Effector memory CD8-positive, alpha-beta T cell (primary cell): ENCODE measurements around the gene NUTM2F.
"Not testable (repeated sequence)": the region's sequence is repeated elsewhere in the genome, so short reads cannot be mapped to it uniquely, and the experiment has no call there.

Experiments
- ATAC-seq: fragments of 150-1000 bp; cut with Tn5 transposase; replicated peaks from 2 replicates; pipeline ENCODE4 v1.10.0; 2021; ENCODE audit warnings: mild to moderate bottlenecking, moderate library complexity
- DNase-seq, 3 experiments: peaks; one replicate each; pipeline ENCODE4 v3.0.0; 2021
- H3K27ac Mint-ChIP-seq, 2 donors: one replicate each; pipeline ENCODE4 v1.8.0; 2022; ENCODE audit warnings: mild to moderate bottlenecking in 2 of 2, mixed read lengths in 2 of 2, moderate library complexity in 2 of 2
- H3K27me3 Mint-ChIP-seq, 2 donors: one replicate each; pipeline ENCODE4 v1.8.0; 2022; ENCODE audit warnings: mixed read lengths in 2 of 2
- H3K36me3 Mint-ChIP-seq: one replicate; pipeline ENCODE4 v1.8.0; 2022; ENCODE audit warnings: mild to moderate bottlenecking, moderate library complexity, mixed read lengths; ENCODE audit not compliant: insufficient read depth
- H3K4me1 Mint-ChIP-seq, 2 donors: one replicate each; pipeline ENCODE4 v1.8.0; 2022; ENCODE audit warnings: low read depth in 2 of 2, mixed read lengths in 2 of 2
- H3K4me3 Mint-ChIP-seq, 2 donors: one replicate each; pipeline ENCODE4 v1.8.0; 2022; ENCODE audit warnings: mild to moderate bottlenecking in 2 of 2, mixed read lengths in 2 of 2, moderate library complexity in 2 of 2
- H3K9me3 Mint-ChIP-seq, 2 donors: one replicate each; pipeline ENCODE4 v1.8.0; 2022; ENCODE audit warnings: mixed read lengths in 2 of 2
- total RNA-seq, 9 experiments: gene quantifications; one replicate each; lab custom pipeline; 2026; lab: John Stamatoyannopoulos, UW

NUTM2F gene, protein sequence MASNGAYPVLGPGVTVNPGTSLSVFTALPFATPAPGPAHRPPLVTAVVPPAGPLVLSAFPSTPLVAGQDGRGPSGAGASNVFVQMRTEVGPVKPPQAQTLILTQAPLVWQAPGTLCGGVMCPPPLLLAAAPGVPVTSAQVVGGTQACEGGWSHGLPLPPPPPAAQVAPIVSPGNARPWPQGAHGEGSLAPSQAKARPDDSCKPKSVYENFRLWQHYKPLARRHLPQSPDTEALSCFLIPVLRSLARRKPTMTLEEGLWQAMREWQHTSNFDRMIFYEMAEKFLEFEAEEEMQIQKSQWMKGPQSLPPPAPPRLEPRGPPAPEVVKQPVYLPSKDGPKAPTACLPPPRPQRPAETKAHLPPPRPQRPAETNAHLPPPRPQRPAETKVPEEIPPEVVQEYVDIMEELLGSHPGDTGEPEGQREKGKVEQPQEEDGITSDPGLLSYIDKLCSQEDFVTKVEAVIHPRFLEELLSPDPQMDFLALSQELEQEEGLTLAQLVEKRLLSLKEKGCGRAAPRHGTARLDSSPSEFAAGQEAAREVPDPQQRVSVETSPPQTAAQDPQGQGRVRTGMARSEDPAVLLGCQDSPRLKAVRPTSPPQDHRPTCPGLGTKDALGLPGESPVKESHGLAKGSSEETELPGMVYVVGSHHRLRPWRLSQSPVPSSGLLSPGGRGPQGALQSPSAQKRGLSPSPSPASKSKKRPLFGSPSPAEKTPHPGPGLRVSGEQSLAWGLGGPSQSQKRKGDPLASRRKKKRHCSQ
- total RNA-seq, result 0 reads per million in 9 experiments

DNA sequence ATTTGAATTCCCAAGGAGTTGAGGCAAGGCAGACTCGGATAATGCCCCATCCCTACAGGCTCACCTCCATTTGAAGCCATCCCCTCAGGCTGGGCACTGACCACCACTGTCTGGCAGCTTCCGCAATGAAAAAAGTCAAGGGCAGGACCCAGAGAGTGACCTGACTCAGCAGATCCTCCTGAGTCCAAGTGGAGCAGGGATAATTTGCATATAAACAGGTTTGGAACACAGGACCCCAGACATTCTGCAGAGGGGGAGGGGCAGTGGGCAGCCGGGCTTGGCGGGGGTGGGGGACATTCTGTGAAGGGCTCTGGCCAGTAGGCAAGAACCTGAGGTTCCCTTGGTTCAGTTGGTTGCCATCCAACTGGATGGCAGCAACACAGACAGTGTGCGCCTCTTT lies at the start of gene NUTM2F:
NUTM2F (minus strand) TSS at position 101 of the 400 bp plus-strand sequence; CDS start at position 80, 21 bp downstream.
- ATAC-seq, DNase-seq, H3K4me1 Mint-ChIP-seq, H3K27ac Mint-ChIP-seq, H3K9me3 Mint-ChIP-seq, H3K36me3 Mint-ChIP-seq, H3K4me3 Mint-ChIP-seq, H3K27me3 Mint-ChIP-seq: not testable (repeated sequence)

DNA sequence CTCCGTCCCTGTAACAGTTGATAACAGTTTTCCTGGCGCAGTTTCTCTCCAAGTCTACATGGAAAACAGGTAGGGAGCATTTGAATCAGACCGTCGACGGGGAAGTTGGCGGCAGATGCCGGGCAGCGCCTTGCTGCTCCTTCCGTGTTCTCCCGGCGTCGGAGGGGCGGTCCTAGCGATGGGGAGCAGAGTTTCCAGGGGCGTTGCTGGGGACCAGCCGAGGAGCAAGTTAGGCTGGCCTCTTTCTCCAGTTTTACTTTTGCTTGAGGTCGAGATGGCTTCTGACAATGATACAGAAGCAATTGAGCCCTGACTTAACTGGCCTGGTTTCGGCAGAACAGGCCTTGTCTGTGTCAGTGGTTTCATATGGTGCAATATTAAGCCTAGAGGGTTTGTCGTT lies 46.8 kb upstream of the NUTM2F start:
- Mint-ChIP-seq H3K27ac (peak overlapping the region; percentile 72 to 82), H3K4me3 (peak overlapping the region; percentile 81 to 83)
- not testable (repeated sequence) for H3K27me3 Mint-ChIP-seq, H3K36me3 Mint-ChIP-seq, H3K9me3 Mint-ChIP-seq, H3K4me1 Mint-ChIP-seq
- DNase-seq (peak in 2 of 3 experiments; percentile 2 to 3), ATAC-seq (peak; percentile 29)

DNA sequence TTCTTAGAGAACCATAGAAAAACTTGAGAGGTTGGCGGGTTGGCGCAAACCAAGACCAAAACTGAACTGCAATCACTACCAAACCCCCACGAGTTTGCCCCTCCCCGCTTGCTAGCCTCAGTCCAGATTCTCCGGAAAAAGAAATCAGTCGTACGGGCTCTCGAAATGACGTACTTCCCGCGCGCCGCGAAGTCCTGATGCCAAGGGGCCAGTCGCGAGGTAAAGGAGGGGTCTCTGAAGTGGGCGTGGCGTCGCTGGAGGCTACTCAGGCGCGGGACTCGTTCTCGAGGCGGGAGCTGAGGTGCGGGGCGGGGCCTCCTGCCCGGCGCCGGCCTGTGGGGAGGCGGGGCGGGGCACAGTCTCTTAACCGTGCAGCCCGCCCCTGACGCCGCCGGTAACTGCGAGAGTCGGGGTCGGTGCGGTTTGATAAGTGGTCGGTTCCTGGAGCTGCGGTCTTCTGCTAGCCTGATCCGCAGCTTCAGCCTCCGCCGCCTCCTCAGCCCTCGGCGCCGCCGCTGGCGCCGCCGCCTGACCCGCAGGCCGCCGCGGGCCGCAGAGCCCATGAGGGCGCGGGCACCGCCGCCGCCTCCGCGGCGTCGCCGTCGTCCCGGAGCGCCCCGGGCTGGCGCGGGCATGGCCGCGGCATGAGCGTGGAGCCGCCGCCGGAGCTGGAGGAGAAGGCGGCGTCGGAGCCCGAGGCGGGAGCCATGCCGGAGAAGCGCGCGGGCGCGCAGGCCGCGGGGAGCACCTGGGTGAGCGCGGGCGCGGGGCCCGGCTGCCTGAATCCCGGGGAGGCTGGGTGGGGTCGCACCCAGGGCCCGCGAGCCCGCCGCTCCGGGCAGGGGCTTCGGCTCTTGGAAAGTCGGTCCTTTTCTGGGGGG lies 46.0 kb upstream of the NUTM2F start:
- ATAC-seq (peak; percentile 91), DNase-seq (peak; percentile 79 to 86 (median 84))
- H3K4me3 Mint-ChIP-seq, result peak overlapping the region; percentile 82 to 88
- H3K36me3 Mint-ChIP-seq, H3K9me3 Mint-ChIP-seq, H3K27me3 Mint-ChIP-seq, H3K4me1 Mint-ChIP-seq: not testable (repeated sequence)
- peak overlapping the region; percentile 72 to 88 for H3K27ac Mint-ChIP-seq

- peak overlapping the region; percentile 59 to 88 for H3K27ac Mint-ChIP-seq
- ATAC-seq, H3K36me3 Mint-ChIP-seq, H3K4me1 Mint-ChIP-seq, H3K9me3 Mint-ChIP-seq, DNase-seq, H3K27me3 Mint-ChIP-seq: not testable (repeated sequence)
- H3K4me3 Mint-ChIP-seq, result peak overlapping the region; percentile 82 to 88
Measured at GRCh38 chr9:94373779-94374175, 45.3 kb upstream of the NUTM2F start.

DNA sequence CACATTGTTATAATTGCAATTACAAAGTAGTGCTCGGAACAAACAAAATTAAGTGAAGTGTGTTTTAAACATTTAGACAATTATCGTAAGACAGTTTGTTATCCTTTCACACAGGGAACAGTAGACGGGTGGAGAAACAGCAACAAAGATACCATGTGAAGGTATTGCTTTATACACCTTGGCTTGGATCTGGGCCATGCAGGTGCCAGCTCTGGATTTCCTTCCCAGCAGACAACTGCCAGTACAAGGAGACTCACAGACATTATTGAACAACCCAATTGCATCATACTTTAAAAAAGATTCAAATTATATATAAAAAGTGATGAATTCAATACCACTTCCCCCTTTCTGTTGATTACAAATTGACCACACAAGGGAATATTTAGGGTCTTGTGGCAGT lies 41.8 kb upstream of the NUTM2F start:
- H3K27me3 Mint-ChIP-seq, result peaks cover 0 to 11% of the 10 kb centered on the region in 2 donors
- H3K4me3 Mint-ChIP-seq, H3K27ac Mint-ChIP-seq, ATAC-seq, H3K4me1 Mint-ChIP-seq, H3K36me3 Mint-ChIP-seq, H3K9me3 Mint-ChIP-seq, DNase-seq: not testable (repeated sequence)

DNA sequence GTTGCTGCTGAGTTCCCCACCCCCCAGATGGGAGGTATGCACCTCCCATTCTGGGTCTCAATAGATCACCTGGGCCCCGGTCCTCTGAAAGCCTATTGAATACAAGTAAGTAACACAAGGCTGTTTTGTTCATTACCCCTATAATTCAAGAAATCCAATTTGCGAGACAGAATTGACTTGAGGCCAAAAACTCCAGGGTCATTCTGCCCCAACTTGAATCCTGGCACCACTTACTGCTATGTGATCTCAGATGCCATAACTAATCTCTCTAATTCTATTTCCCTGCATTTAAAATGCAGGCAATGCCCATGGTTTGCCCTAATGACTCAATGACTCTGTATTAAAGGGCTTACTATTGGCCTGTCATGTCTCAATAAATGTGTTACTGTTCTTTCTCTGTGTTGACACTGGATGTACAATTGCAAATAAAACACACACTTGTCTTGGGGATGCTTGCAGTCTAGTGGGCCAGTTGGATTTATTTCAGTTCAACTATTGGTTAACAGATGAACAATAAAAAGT lies 35.7 kb upstream of the NUTM2F start:
- not testable (repeated sequence) for H3K36me3 Mint-ChIP-seq, H3K4me1 Mint-ChIP-seq, H3K27ac Mint-ChIP-seq, DNase-seq, H3K4me3 Mint-ChIP-seq, H3K9me3 Mint-ChIP-seq, ATAC-seq
- H3K27me3 Mint-ChIP-seq, result peaks cover 7 to 15% of the 10 kb centered on the region in 2 donors

GRCh38 chr9:94357158-94357557 lies 28.7 kb upstream of the NUTM2F start:
- not testable (repeated sequence) for H3K9me3 Mint-ChIP-seq, H3K4me3 Mint-ChIP-seq, DNase-seq, ATAC-seq, H3K4me1 Mint-ChIP-seq, H3K36me3 Mint-ChIP-seq, H3K27ac Mint-ChIP-seq
- peaks cover 0 to 17% of the 10 kb centered on the region in 2 donors for H3K27me3 Mint-ChIP-seq

- H3K27ac Mint-ChIP-seq, H3K27me3 Mint-ChIP-seq, H3K9me3 Mint-ChIP-seq, H3K4me1 Mint-ChIP-seq, ATAC-seq, H3K4me3 Mint-ChIP-seq, H3K36me3 Mint-ChIP-seq, DNase-seq: not testable (repeated sequence)
Measured at GRCh38 chr9:94351901-94352723, 23.7 kb upstream of the NUTM2F start.

DNA sequence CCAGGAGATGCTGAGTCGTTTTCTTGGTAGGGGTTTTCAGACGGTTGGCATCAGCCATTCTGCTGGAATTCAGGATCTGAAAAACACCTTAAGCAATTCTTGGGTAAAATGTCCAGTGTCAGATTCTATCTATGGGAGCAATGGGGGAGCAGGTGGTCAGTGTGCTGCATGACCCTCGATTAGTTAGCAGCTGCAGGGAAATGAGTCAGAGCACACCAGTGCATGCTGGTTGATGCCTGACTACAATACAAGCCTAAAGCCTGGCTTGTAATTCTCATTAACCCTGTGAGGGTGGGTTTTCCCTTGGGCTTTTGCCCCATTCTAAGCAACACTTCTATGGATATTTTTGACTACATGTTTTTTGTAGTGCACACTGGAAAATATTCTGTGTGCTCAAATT lies 20.3 kb upstream of the NUTM2F start:
- not testable (repeated sequence) for H3K27ac Mint-ChIP-seq, H3K36me3 Mint-ChIP-seq, H3K4me3 Mint-ChIP-seq, H3K4me1 Mint-ChIP-seq, H3K9me3 Mint-ChIP-seq, H3K27me3 Mint-ChIP-seq, DNase-seq, ATAC-seq

DNA sequence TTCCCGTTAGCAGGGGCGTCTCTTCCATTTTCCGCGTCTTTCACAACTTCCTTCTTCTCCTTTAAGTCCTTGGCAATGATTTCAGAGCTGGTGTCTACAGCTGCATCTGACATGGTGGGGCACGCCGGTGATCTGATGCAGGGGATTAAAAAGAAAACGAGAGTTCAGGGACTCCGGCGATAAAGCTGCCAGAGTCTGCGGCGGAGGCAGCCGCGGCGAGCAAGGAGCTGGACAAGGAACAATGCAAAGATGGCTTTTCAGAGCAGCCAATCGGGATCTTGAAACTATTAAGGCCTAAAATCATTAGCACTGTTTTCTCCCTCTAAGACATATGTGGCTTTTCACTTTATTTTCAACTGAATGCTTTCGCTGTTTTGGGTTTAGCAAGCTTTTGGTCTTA lies 19.0 kb upstream of the NUTM2F start:
- not testable (repeated sequence) for H3K4me1 Mint-ChIP-seq, DNase-seq, H3K4me3 Mint-ChIP-seq, H3K36me3 Mint-ChIP-seq, H3K27me3 Mint-ChIP-seq, H3K9me3 Mint-ChIP-seq, ATAC-seq, H3K27ac Mint-ChIP-seq

GRCh38 chr9:94341703-94342102 lies 13.3 kb upstream of the NUTM2F start:
- not testable (repeated sequence) for H3K27ac Mint-ChIP-seq, H3K27me3 Mint-ChIP-seq, H3K4me3 Mint-ChIP-seq, H3K4me1 Mint-ChIP-seq, ATAC-seq, H3K9me3 Mint-ChIP-seq, DNase-seq, H3K36me3 Mint-ChIP-seq

DNA sequence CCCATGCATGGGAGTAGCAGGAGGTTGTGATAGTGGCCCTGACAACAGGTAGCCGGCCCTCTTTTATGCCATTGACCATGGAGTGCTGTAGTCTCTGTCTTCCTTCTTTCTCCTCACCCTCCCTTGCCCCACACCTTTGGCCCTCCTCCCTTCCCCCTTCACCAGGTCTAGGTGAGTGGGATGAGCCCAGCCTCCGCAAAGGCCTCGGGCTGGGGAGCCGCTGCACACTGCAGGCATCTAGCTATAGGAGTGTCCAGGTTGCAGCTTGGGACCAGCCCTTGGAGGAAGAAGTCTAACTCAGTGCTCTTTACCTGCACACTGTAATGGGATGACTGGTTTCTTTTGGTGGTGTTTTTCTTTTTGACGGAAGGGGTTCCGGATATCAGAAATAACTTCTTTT lies 12.3 kb upstream of the NUTM2F start:
- not testable (repeated sequence) for H3K27ac Mint-ChIP-seq

More for the DNA sequence above, 12.3 kb upstream of the NUTM2F start:
- DNase-seq, H3K36me3 Mint-ChIP-seq, H3K9me3 Mint-ChIP-seq, H3K4me1 Mint-ChIP-seq, ATAC-seq, H3K4me3 Mint-ChIP-seq, H3K27me3 Mint-ChIP-seq: not testable (repeated sequence)
